Measurements from ENCODE around the gene CPE.

Gene CPE

GRCh38 chr4:165347647-165348569, 30.9 kb upstream of the CPE start:
- Histone ChIP-seq H3K27me3 (ENCODE audit: control insufficient read depth, insufficient read depth, low read length) (no peaks in the 10 kb centered on the region), H3K9ac (ENCODE audit: low read length) (no peak overlapping the region), H3K9me3 (ENCODE audit: control insufficient read depth, low read length) (no peaks in the 10 kb centered on the region), H3K36me3 (ENCODE audit: control insufficient read depth, insufficient read depth, low read length) (no peaks in the 10 kb centered on the region), H3K4me3 (ENCODE audit: low read length) (no peak overlapping the region), H3K4me1 (ENCODE audit: control insufficient read depth, insufficient read depth, low read length) (peaks cover 7% of the 10 kb centered on the region)

DNA sequence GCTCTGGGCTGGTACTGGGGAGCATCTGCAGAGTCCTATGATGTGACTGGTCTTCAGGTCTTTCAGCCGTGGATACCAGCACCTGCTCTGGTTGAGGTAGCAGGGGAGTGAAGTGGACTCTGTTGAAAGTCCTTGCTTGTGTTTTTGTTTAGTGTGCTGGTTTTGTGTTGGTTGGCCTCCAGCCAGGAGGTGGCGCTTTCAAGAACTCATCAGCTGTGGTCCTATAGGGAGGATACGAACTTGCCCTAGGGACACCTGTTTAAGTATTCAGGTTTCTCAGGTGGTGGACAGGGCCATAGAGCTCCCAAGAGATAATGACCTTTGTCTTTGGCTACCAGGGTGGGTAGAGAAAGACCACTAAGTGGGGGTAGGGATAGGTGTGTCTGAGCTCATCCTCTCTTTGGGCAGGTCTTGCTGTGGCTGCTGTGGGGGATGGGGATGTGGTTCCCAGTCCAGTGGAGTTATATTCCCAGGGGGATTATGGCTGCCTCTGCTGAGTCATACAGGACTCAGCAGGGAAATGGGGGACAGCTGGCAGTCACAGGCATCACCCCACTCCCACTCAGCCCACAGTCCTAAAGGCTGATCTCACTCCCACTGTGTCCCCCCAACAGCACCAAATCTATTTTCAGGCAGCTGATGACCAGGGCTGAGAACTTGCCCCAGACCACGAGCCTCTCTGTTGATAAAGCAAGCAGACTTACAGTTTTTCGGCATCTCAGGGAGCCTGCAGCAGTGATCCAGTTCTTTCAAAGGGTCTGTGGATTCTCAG, 27.3 kb upstream of the CPE start:
- Histone ChIP-seq H3K9me3 (ENCODE audit: control insufficient read depth, low read length) (no peaks in the 10 kb centered on the region), H3K4me3 (ENCODE audit: low read length) (no peak overlapping the region), H3K36me3 (ENCODE audit: control insufficient read depth, insufficient read depth, low read length) (no peaks in the 10 kb centered on the region), H3K4me1 (ENCODE audit: control insufficient read depth, insufficient read depth, low read length) (peaks cover 7% of the 10 kb centered on the region), H3K9ac (ENCODE audit: low read length) (no peak overlapping the region), H3K27me3 (ENCODE audit: control insufficient read depth, insufficient read depth, low read length) (no peaks in the 10 kb centered on the region)

DNA sequence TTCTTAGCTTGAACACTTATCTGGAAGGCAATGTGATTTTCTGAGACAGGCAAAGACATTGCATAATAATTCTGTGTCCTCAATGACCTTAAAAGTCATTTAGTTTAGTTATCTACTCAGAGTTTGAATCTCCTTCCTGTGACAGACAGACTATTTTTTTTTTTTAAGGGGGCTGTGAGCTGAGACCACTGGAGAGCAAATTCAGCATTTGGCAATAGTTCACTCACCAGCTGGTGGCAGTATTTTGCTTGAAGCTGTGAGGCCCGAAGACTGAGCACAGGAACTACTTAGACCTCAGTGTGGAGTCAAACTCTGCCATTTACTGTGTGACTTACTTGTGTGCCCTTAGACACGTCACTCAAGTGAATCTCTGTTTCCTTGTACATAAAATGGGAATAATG, 22.9 kb upstream of the CPE start:
- H3K4me3 ChIP-seq (ENCODE audit: low read length) = no peak overlapping the region
- H3K27me3 ChIP-seq (ENCODE audit: control insufficient read depth, insufficient read depth, low read length) = no peaks in the 10 kb centered on the region
- H3K9ac ChIP-seq (ENCODE audit: low read length) = no peak overlapping the region
- no peaks in the 10 kb centered on the region for H3K36me3 ChIP-seq (ENCODE audit: control insufficient read depth, insufficient read depth, low read length)
- no peaks in the 10 kb centered on the region for H3K4me1 ChIP-seq (ENCODE audit: control insufficient read depth, insufficient read depth, low read length)
- no peaks in the 10 kb centered on the region for H3K9me3 ChIP-seq (ENCODE audit: control insufficient read depth, low read length)

DNA sequence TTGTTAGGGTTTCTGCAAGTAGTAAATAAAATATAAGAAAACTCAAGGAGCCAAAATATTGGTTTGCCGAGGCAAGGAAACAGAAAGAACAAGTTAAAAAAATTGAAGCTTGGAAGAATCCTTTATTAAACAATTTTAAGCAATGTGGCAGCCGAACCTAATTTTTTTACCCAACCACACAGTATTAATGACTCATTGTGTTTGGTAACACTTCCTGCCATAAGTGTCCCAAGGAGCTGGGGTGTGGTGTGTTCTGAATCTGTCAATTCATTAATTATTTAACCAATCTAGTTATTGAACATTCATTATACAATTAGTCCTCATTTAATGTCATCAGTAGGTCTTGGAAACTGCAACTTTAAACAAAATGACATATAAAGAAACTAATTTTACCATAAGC, 19.3 kb upstream of the CPE start:
- no peaks in the 10 kb centered on the region for H3K27me3 ChIP-seq (ENCODE audit: control insufficient read depth, insufficient read depth, low read length)
- no peaks in the 10 kb centered on the region for H3K4me1 ChIP-seq (ENCODE audit: control insufficient read depth, insufficient read depth, low read length)
- no peaks in the 10 kb centered on the region for H3K36me3 ChIP-seq (ENCODE audit: control insufficient read depth, insufficient read depth, low read length)
- H3K9me3 ChIP-seq (ENCODE audit: control insufficient read depth, low read length) = no peaks in the 10 kb centered on the region
- H3K9ac ChIP-seq (ENCODE audit: low read length) = no peak overlapping the region
- no peak overlapping the region for H3K4me3 ChIP-seq (ENCODE audit: low read length)

DNA sequence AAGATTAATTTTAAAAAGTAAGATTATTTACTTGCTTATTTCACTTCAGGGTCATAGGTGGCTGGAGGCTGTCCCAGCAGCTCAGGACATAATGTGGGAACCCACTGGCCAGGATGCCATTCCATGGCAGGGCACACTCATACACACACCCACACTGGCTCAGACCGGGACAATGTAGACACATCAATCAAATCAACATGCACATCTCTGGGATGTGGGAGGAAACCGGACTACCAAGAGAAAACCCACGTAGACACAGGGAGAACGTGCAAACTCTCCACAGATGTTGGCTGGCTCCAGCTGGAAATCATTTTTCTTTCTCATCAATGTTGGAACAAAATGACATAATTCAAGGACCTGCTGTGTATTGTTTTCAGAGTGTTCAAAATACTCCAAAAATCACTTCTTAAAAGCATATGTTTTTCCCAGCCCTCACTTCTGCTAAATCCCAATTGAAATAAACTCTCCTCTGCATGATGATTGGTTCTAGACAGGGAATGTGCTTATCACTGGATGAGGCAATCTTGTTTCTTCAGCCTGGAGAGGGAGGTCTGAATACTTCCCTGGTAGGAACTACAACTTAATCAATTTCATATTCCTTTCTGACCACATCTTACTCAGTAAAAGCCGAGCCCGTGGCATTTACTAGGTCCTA, 18.6 kb upstream of the CPE start:
- Histone ChIP-seq H3K36me3 (ENCODE audit: control insufficient read depth, insufficient read depth, low read length) (no peaks in the 10 kb centered on the region), H3K27me3 (ENCODE audit: control insufficient read depth, insufficient read depth, low read length) (no peaks in the 10 kb centered on the region), H3K9ac (ENCODE audit: low read length) (no peak overlapping the region), H3K4me1 (ENCODE audit: control insufficient read depth, insufficient read depth, low read length) (no peaks in the 10 kb centered on the region), H3K4me3 (ENCODE audit: low read length) (no peak overlapping the region), H3K9me3 (ENCODE audit: control insufficient read depth, low read length) (no peaks in the 10 kb centered on the region)

GRCh38 chr4:165360985-165361670, 17.7 kb upstream of the CPE start:
- H3K4me3 ChIP-seq (ENCODE audit: low read length) = no peak overlapping the region
- no peak overlapping the region for H3K9ac ChIP-seq (ENCODE audit: low read length)
- H3K36me3 ChIP-seq (ENCODE audit: control insufficient read depth, insufficient read depth, low read length) = no peaks in the 10 kb centered on the region
- no peaks in the 10 kb centered on the region for H3K27me3 ChIP-seq (ENCODE audit: control insufficient read depth, insufficient read depth, low read length)
- no peaks in the 10 kb centered on the region for H3K4me1 ChIP-seq (ENCODE audit: control insufficient read depth, insufficient read depth, low read length)
- H3K9me3 ChIP-seq (ENCODE audit: control insufficient read depth, low read length) = no peaks in the 10 kb centered on the region

GRCh38 chr4:165361810-165362209, 17.0 kb upstream of the CPE start:
- no peaks in the 10 kb centered on the region for H3K4me1 ChIP-seq (ENCODE audit: control insufficient read depth, insufficient read depth, low read length)
- H3K9ac ChIP-seq (ENCODE audit: low read length) = no peak overlapping the region
- no peaks in the 10 kb centered on the region for H3K27me3 ChIP-seq (ENCODE audit: control insufficient read depth, insufficient read depth, low read length)
- no peak overlapping the region for H3K4me3 ChIP-seq (ENCODE audit: low read length)
- H3K9me3 ChIP-seq (ENCODE audit: control insufficient read depth, low read length) = no peaks in the 10 kb centered on the region
- H3K36me3 ChIP-seq (ENCODE audit: control insufficient read depth, insufficient read depth, low read length) = no peaks in the 10 kb centered on the region

DNA sequence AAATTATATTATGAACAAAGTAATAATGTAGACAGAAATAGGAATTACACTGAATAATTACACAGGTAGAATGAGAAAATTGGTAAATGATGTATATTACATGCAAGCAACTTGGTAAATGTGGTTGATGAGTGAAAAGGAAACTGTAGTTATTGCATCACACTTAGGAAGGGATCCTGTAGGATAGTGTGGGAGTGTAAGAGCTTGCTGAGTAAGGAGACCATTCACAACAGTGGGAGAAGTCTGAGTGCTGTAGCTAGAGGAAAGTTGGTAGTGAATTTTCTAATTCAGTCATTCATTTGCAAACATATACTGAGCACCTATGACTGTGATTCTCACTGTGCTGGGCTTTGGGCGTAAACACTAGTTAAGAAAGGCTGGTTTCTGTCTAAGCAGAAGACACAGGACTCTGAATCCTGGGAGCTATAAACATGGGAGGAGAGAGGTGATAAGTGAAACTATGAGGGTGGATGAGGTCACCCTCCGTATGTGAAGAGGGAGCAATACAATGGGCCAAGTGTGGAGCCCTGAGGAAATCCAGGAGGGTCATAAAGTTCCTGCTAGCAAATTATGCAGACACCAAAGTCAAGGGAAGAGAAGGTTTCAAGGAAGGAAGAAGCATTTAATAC, 14.2 kb upstream of the CPE start:
- H3K9ac ChIP-seq (ENCODE audit: low read length) = no peak overlapping the region
- H3K4me1 ChIP-seq (ENCODE audit: control insufficient read depth, insufficient read depth, low read length) = no peaks in the 10 kb centered on the region
- no peaks in the 10 kb centered on the region for H3K9me3 ChIP-seq (ENCODE audit: control insufficient read depth, low read length)
- no peaks in the 10 kb centered on the region for H3K27me3 ChIP-seq (ENCODE audit: control insufficient read depth, insufficient read depth, low read length)
- H3K4me3 ChIP-seq (ENCODE audit: low read length) = no peak overlapping the region
- no peaks in the 10 kb centered on the region for H3K36me3 ChIP-seq (ENCODE audit: control insufficient read depth, insufficient read depth, low read length)

GRCh38 chr4:165367040-165367439, 11.8 kb upstream of the CPE start:
- no peaks in the 10 kb centered on the region for H3K4me1 ChIP-seq (ENCODE audit: control insufficient read depth, insufficient read depth, low read length)
- H3K4me3 ChIP-seq (ENCODE audit: low read length) = no peak overlapping the region
- no peaks in the 10 kb centered on the region for H3K36me3 ChIP-seq (ENCODE audit: control insufficient read depth, insufficient read depth, low read length)
- H3K9ac ChIP-seq (ENCODE audit: low read length) = no peak overlapping the region
- H3K27me3 ChIP-seq (ENCODE audit: control insufficient read depth, insufficient read depth, low read length) = no peaks in the 10 kb centered on the region
- H3K9me3 ChIP-seq (ENCODE audit: control insufficient read depth, low read length) = no peaks in the 10 kb centered on the region

DNA sequence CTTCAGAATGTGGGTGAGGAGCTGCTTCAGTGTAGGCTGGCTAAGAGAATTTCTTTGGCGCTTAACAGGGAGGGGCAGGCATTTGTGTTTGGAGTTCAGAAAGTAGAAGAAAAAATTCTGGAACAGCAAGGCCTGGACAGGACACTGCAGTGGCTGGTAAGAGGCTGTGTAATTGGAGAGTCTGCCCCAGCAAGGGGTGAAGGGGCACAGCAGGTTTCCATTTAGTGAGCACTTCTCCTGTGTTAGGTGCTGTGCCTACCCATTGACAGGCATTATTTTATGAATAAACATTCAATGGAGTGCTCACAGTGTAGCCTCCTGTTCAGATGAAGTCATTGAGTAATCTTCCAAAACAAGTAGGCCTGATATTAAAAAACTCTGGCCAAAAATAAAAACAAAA, 10.7 kb upstream of the CPE start:
- no peak overlapping the region for H3K9ac ChIP-seq (ENCODE audit: low read length)

DNA sequence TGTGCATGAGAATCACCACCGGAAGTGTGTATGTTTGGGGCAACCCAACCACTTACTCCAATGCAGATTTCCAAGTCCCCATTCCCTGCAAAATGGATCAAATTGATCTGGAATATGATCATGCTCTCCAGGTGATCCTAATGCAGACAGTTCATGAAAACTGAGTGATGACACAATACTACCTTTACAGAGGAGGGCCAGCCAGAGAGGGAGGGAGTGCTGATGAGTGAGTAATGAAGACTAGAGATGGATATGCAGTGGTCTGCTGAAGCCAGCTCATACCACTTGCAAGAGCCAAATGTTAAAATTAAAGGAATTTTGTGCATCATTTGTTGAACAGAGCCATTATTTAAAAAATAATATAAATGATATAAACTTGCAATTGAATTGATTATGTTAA, 10.2 kb upstream of the CPE start:
- Histone ChIP-seq H3K9me3 (ENCODE audit: control insufficient read depth, low read length) (no peaks in the 10 kb centered on the region), H3K4me3 (ENCODE audit: low read length) (no peak overlapping the region), H3K27me3 (ENCODE audit: control insufficient read depth, insufficient read depth, low read length) (no peaks in the 10 kb centered on the region)

More for the DNA sequence above, 10.7 kb upstream of the CPE start:
- Histone ChIP-seq H3K4me1 (ENCODE audit: control insufficient read depth, insufficient read depth, low read length) (no peaks in the 10 kb centered on the region), H3K27me3 (ENCODE audit: control insufficient read depth, insufficient read depth, low read length) (no peaks in the 10 kb centered on the region), H3K4me3 (ENCODE audit: low read length) (no peak overlapping the region), H3K9me3 (ENCODE audit: control insufficient read depth, low read length) (no peaks in the 10 kb centered on the region), H3K36me3 (ENCODE audit: control insufficient read depth, insufficient read depth, low read length) (no peaks in the 10 kb centered on the region)

More for the DNA sequence above, 10.2 kb upstream of the CPE start:
- H3K36me3 ChIP-seq (ENCODE audit: control insufficient read depth, insufficient read depth, low read length) = no peaks in the 10 kb centered on the region
- no peaks in the 10 kb centered on the region for H3K4me1 ChIP-seq (ENCODE audit: control insufficient read depth, insufficient read depth, low read length)
- H3K9ac ChIP-seq (ENCODE audit: low read length) = no peak overlapping the region

Data from mucosa of stomach (tissue), 1 donor.